Lower lobe of right lung (tissue), 2 donors: ENCODE measurements around the gene SYNPO. TPM values are rescaled to one million over a fixed set of nuclear protein-coding genes. Genes with fewer than 3 reads are reported as not detected.

Source experiments
- ATAC-seq, 2 donors: fragments of 200-7000 bp; cut with Tn5 transposase; one replicate each; pipeline ENCODE4 v1.9.1; 2020 to 2022; ENCODE audit warnings: mild to moderate bottlenecking in 2 of 2, moderate library complexity in 2 of 2
- DNase-seq: peaks from one replicate; pipeline ENCODE4 v3.0.0-alpha.2; 2020
- H3K27ac ChIP-seq: fragments of 200-600 bp; one replicate; pipeline ENCODE4 v1.8.0; 2022
- H3K27me3 ChIP-seq: fragments of 200-600 bp; one replicate; pipeline ENCODE4 v1.8.0; 2022; ENCODE audit warnings: low read depth
- H3K36me3 ChIP-seq: fragments of 200-600 bp; one replicate; pipeline ENCODE4 v1.8.0; 2022; ENCODE audit warnings: mild to moderate bottlenecking
- H3K4me1 ChIP-seq: fragments of 200-600 bp; one replicate; pipeline ENCODE4 v1.8.0; 2022
- H3K4me3 ChIP-seq: fragments of 200-600 bp; one replicate; pipeline ENCODE4 v1.8.0; 2022; ENCODE audit warnings: mild to moderate bottlenecking
- H3K9me3 ChIP-seq: fragments of 200-600 bp; one replicate; pipeline ENCODE4 v1.8.0; 2022
- intact Hi-C: fragments of 100-400 bp; cut with DNase I; formaldehyde crosslinking; loops from one replicate; pipeline ENCODE4 v1.11.0; 2022
- total RNA-seq: library from RNA; stranded (reverse); fragmentation: NEBNext Ultra II Directional; extraction: Animal tissue kit (Norgen Biotek cat#: 25700); gene quantifications from one replicate; pipeline ENCODE4 v1.2.1, GENCODE V29; 2021
- TF ChIP-seq, protein P1 (sequence below): fragments of 200-600 bp; IDR thresholded peaks from one replicate; pipeline ENCODE4 v1.8.0; 2022; ENCODE audit warnings: antibody characterized with exemption, mild to moderate bottlenecking
- donor health status: DM: no; HTN: yes; CAD: no; lungs with severe emphysema.

SYNPO gene
- total RNA-seq, 1 donor from 2014 or later: 90.6 TPM

DNA sequence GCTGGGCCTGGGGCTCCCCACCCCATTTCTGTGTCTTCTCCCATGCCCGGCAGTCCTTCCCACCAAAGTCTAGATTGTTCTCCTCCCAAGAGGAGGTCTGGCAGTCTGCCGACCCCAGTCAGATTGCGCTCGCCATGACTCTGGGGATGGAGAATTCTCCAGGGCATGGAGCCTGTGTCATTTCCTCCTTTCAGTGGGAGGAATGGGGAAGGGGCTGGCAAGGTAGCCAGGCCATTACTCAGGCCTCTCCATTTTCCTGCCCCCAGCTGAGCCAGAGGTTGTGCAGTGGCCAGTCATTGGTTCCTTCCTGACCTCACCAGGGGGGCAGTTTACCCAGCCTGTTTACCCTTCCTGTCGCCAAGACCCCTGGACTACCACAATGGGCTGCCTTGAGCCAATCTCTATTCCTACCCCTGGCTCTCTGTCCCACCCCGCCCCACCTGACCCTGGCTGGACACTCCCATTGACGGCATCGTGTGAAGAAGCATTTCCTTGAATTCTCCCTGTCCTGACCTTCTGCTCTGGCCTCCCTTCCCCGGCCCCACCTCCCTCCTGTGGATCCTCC is 628 bp downstream of the SYNPO start:
- intact Hi-C loops: no loop called here
- H3K36me3 ChIP-seq: no peaks in the 10 kb centered on the region
- DNase-seq (no peak), ATAC-seq (peak; percentile 23 to 39)
- H3K27ac ChIP-seq: peak overlapping the region; percentile 79
- peaks cover 94% of the 10 kb centered on the region for H3K4me1 ChIP-seq
- TF ChIP-seq, protein P1, sequence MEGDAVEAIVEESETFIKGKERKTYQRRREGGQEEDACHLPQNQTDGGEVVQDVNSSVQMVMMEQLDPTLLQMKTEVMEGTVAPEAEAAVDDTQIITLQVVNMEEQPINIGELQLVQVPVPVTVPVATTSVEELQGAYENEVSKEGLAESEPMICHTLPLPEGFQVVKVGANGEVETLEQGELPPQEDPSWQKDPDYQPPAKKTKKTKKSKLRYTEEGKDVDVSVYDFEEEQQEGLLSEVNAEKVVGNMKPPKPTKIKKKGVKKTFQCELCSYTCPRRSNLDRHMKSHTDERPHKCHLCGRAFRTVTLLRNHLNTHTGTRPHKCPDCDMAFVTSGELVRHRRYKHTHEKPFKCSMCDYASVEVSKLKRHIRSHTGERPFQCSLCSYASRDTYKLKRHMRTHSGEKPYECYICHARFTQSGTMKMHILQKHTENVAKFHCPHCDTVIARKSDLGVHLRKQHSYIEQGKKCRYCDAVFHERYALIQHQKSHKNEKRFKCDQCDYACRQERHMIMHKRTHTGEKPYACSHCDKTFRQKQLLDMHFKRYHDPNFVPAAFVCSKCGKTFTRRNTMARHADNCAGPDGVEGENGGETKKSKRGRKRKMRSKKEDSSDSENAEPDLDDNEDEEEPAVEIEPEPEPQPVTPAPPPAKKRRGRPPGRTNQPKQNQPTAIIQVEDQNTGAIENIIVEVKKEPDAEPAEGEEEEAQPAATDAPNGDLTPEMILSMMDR: no peak
- no peaks in the 10 kb centered on the region for H3K9me3 ChIP-seq
- no peaks in the 10 kb centered on the region for H3K27me3 ChIP-seq
- H3K4me3 ChIP-seq: peak overlapping the region; percentile 47

DNA sequence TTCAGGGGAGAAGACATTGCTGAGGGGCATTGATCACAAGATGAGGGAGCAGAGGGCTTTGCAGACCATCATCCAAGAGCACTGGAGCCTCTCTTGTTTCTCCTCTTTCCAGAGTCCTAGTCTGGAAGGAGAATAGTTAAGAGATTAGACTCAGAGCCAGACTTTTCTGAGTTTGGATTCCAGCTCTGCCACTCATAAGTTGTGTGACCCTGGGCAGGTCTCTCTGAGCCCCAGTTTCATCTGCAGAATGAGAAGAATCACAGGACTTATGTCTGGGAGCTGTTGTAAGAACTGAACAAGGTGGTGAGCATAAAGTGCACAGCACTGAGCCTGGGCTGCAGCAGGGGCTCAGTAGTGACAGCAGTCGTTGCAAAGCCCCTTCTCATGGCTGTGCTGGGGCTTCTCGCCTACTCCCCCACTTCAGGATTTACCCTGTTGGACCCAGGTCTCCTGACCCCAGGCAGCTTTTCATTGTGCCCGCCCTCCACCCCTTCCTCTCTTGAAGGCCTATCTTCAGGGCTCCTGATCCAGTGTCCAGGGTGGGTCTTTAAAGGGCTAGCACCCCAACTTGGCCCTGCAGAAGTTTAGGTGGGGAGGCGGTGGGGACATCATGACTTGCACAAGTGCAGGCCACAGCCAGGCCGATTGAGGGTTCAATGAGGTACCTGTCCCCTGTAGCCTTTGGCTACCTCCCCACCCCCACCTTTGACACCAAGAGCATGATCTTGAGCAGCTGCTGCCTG is 1.5 kb downstream of the SYNPO start:
- intact Hi-C loops: no loop called here
- no peaks in the 10 kb centered on the region for H3K9me3 ChIP-seq
- H3K4me3 ChIP-seq: peak overlapping the region; percentile 47
- ATAC-seq: no peak
- TF ChIP-seq, protein P1: no peak
- no peaks in the 10 kb centered on the region for H3K36me3 ChIP-seq
- DNase-seq: no peak
- no peaks in the 10 kb centered on the region for H3K27me3 ChIP-seq
- peaks cover 87% of the 10 kb centered on the region for H3K4me1 ChIP-seq
- H3K27ac ChIP-seq: peak overlapping the region; percentile 79

DNA sequence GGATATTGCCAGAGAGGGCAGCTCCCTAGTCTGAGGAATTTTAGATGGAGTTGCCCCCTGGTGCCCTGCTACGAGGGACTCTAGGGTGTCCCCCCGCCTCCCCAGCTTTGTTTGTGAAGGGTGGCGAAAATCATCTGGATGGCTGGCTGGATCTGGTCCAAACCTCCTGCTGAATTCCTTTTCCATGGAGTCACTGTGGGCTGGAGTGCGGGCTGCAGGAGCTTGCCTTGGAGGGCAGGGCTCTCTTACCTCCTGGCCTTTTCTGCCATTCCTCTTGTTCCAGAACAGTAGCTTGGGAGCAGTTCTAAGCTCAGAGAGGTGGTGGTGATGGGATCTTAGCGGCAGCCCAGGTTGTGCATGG is 2.1 kb downstream of the SYNPO start:
- peak; percentile 74 for DNase-seq
- H3K4me3 ChIP-seq: peak overlapping the region; percentile 47
- no peaks in the 10 kb centered on the region for H3K27me3 ChIP-seq
- peaks cover 87% of the 10 kb centered on the region for H3K4me1 ChIP-seq
- intact Hi-C loops: no loop called here
- peak overlapping the region; percentile 79 for H3K27ac ChIP-seq
- no peaks in the 10 kb centered on the region for H3K9me3 ChIP-seq
- no peaks in the 10 kb centered on the region for H3K36me3 ChIP-seq
- TF ChIP-seq, protein P1: no peak
- peak; percentile 60 to 68 for ATAC-seq

DNA sequence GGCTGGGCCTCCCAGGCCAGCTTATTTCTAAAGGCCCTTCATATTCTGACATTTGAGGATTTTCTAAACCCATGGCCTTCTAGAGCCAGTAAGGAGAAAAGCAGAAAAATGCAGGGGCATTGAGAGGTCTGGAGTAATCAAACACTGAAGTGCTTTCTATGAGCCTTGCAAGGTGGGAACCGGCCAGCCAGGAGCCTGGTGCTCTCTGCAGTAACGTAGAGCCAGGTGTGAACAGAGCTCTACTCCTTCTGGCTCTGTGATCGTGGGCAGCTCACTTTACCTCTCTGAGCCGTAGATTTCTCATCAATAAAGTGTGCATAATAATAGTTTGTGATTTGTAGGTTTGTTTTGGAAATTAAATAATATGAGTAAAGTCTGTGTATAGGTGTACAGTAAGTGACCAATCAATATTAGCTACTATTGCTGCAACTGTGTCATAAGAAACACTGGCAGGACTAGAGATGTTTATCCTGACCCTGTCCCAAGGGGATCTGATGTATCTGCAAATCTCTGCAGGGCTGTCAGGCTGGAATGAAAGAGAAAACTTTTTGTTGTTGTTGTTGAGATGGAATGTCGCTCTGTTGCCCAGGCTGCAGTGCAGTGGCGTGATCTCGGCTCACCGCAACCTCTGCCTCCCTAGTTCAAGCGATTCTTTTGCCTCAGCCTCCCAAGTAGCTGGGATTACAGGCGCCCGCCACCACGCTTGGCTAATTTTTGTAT is 2.7 kb downstream of the SYNPO start:
- peak overlapping the region; percentile 47 for H3K4me3 ChIP-seq
- peaks cover 2% of the 10 kb centered on the region for H3K36me3 ChIP-seq
- peaks cover 88% of the 10 kb centered on the region for H3K4me1 ChIP-seq
- TF ChIP-seq, protein P1: no peak
- DNase-seq (no peak), ATAC-seq (no peak)
- H3K27ac ChIP-seq: peak overlapping the region; percentile 79
- intact Hi-C loops: no loop called here
- no peaks in the 10 kb centered on the region for H3K27me3 ChIP-seq
- H3K9me3 ChIP-seq: no peaks in the 10 kb centered on the region

DNA sequence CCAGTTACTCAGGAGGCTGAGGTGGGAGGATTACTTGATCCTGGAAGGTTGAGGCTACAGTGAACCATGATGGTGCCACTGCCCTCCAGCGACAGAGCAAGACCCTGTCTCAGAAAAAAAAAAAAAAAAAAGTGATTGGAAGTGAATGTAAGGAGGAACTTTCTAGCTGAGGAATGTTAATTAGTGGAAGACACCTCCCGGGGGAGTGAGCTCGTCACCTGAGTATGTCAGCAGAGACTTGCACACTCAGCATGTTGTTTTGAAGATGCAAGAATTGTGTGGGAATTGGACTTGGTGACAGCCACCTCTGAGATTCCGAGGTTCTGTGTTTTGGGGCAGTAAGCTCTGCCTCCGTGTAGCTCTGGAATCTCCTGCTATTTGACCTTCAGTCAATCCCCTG is 3.6 kb downstream of the SYNPO start:
- peak overlapping the region; percentile 31 for H3K27ac ChIP-seq
- H3K9me3 ChIP-seq: no peaks in the 10 kb centered on the region
- TF ChIP-seq, protein P1: no peak
- DNase-seq: no peak
- peaks cover 83% of the 10 kb centered on the region for H3K4me1 ChIP-seq
- peaks cover 11% of the 10 kb centered on the region for H3K36me3 ChIP-seq
- H3K27me3 ChIP-seq: no peaks in the 10 kb centered on the region
- ATAC-seq: no peak
- intact Hi-C loops: no loop called here
- H3K4me3 ChIP-seq: no peak overlapping the region
